Stimulated activated CD8-positive, alpha-beta memory T cell treated with anti-CD3 and anti-CD28 coated beads, Interleukin-15, amount 100 ng/mL, for 1 hour (primary cell): ENCODE results near the gene HIVEP3.

Experiments used
- DNase-seq: peaks from one replicate; pipeline ENCODE4 v3.0.0-alpha.2; 2020; ENCODE audit warnings: low read depth

The HIVEP3 gene

DNA sequence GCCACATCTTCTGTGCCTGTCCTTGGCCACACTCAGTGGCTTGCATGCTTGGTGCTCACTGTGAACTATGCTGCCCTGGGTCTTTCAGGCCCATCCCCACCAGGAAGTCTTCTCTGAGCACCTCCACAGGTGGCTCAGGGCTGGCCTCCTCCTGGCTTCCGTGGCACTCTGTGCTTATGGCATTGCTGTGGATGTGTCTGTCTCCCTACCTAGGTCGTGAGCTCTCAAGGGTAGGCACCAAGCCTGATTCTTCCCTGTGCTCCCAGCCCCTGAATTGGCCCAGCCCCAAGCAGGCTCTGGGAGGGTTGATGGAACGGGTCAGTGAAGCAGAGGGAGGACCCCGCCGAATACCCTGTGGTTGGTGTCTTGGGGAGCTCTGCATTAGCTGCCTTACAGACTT lies 236.6 kb downstream of the HIVEP3 start:
- DNase-seq = no peak

DNA sequence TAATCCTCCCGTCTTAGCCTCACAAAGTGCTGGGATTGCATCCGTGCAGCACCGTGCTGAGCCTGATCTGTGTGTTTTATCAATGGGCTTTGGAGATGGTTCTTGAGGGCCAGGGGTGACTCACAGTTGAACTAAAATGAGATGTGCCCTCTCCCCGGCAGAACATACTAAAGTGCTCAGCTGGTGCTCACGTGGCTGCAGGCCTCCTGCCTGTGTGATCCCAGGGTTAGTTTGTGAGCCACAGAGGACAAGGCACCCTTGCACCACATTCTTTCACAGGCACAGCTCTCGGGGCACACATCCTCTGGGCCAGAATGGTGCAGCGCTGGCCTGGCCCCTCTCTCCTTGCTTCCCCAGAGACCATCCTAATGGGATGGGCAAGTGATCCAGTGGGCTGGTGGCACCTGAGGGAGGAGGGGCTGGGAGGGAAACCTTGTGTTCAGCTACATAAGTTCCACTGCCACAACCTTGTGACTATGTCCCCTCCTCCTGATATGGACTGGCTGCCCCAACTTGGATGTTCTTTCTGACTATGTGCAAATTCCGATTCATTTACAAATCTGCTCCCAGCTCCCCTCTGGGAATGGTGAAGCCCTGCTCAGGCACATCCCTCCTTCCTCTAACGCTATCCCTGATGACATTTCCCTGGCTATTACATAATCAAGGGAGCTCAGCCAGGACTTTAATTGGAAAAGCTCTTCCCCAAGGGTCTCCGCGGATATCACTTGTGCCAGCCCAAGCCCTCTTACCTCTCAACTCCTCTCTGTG lies 237.2 kb downstream of the HIVEP3 start:
- no peak for DNase-seq

DNA sequence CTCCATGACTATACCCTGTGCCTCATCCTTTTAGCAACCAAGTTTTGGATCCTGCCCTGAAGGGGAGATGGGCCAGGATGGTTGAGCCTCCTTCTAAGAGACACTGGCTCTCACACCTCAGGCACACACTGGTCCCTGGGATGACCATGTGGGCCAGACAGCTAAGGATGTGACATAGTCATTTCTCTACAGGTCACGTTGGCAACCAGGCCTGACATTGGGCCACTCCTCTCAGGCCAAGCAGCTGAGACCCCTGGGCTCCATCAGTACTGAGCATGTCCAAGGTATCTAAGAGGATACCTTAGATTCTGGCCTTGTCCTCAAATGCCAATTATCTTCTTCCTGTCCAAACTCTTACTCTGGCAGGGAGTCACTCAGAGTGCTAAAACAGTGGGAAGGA lies 238.7 kb downstream of the HIVEP3 start:
- DNase-seq = no peak

DNA sequence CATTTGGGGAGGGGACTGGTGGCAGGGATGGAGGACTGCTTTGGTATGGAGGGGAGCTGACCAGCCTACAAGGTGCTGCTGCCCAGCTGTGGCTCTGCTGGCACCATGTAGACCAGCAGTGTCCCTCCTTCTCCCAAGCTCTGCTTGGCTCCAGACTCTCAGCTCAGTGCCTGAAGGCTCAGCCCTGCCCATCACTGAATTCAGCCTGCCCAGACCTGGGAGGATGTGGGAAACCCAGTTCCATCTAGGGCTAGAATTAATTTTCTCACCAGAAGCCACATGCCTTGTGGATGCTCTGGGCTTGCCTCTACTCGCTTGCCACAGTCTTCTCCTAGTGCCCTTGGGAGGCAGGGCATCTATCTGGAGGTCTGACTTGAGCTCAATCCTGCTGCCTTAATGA lies 239.2 kb downstream of the HIVEP3 start:
- no peak for DNase-seq

DNA sequence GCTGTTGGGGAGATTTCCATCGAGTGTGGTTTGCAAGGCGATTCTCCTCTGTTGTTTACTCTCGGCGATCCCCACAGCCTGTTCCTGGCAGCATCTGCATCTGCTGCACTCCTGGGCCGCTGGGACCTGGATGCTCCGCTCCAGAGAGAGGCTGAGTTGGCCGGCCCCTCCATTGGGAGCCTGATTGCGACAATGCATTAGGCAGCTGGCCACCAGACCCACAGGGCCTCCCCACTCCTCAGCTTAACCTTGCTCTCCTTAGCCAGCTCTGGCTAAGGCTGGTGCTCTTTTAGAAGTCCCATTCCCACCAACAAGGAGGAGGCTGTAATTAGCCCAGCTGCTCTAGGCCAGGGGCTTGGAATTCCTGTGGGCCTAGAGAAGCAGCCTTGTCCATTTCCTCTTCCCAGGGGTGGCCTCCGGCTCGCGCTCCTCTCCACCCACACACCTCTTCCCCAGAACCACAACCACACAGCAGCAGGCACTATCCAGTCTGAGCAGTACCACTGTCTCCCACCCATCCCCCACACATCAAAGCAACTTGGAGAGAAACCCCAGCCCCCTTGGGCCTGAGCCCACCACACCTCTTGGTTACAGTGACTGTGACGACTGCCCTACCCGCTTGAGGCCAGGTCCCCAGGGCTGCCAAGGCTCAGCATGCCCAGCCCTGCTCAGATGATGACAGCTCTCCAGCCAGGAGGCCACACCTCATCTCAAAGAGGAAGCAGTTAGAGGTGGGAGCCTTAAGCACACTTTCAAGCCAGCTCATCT lies 240.4 kb downstream of the HIVEP3 start:
- DNase-seq = no peak

DNA sequence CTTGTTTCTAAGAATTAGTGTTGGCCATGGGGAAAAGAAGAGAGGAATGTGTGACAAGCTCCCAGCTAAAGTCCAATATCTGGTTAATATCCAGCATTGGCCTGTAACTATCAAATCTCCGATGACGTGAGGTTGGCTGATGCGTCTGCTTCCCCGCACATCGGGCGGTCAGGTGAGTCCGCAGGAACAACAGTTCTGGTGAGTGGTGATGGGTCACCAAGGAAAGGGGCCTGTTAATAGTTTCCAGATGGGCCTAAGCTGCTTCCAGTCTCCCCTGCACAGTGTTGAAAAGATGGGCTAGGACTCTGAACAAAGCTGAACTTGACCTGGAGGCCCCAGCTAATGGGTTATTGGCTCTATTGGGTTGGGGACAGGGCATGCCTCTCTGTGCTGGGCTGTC lies 241.1 kb downstream of the HIVEP3 start:
- no peak for DNase-seq

DNA sequence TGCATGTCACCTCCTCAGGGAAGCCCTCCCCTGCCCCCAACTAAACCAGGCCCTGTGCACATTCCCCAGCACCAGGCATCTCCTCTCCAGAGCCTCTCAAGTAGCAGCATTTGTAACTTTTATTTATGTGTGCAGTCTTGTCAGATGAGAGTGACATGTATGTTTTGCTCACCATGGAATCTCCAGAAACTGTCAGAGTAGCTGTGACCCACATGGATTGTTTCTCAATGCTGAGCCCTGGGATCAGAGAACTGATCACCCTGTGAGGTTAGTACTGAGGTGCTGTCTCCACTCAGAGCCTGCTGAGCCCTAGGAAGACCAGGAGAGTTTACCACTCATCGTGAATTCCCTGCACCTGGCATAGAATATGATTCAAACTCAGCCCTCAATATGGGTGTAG lies 243.3 kb downstream of the HIVEP3 start:
- DNase-seq = no peak

DNA sequence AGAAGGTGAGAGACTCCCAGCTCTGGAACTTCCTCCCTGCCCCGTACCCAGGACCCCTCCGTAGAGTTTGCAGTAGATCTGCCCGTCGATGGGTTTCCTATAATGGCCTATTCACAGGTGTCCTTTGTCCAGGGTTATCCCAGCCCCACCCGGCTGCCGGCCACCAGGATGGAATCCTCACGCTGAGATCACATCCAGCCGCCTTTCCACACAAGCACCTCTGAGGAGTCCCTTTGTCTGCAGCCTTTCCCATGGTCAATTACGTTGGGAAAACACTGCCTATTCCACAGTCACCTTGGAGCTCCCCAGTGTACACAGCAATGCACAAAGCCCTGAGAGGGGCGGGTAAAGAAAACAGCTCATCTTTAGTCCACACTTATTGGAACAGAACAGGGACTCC lies 244.2 kb downstream of the HIVEP3 start:
- no peak for DNase-seq

DNA sequence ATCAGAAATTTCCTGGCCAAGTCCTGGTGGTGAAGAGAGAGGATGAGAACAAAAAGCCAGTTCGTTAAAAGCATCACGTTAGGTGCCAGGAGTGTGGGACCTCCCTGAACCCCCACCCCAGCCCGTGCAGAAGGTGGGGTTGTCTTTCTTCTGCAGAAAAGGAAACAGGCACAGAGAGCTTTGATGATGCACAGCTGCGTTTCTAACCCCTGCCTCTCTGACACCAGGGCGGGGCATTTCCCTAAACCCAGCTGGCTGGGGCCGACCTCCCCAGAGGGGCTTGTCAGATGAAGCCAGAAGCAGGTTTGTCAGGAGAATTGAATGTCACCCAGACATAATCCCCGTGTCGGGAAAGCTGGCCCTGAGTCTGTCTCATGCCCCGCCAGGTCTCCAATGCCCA lies 244.9 kb downstream of the HIVEP3 start:
- no peak for DNase-seq

DNA sequence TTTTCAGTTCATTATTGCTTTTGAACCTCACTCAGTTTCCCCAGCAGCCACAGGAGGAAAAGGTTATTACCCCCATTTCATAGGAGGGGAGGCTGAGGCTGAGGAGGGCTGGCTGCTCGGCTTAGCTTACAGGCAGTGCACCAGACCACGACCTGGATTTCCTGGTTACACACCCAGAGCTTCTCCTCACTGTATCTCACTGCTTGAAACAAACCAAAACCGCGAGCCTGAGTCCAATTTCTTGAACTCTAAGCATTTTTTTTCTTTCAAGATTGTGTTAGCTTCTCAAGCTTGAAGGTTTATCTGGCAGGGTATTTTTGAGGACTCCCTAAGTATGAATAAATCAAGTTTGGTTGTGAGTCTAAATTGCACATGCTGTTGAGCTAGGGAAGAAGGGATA lies 245.3 kb downstream of the HIVEP3 start:
- no peak for DNase-seq

DNA sequence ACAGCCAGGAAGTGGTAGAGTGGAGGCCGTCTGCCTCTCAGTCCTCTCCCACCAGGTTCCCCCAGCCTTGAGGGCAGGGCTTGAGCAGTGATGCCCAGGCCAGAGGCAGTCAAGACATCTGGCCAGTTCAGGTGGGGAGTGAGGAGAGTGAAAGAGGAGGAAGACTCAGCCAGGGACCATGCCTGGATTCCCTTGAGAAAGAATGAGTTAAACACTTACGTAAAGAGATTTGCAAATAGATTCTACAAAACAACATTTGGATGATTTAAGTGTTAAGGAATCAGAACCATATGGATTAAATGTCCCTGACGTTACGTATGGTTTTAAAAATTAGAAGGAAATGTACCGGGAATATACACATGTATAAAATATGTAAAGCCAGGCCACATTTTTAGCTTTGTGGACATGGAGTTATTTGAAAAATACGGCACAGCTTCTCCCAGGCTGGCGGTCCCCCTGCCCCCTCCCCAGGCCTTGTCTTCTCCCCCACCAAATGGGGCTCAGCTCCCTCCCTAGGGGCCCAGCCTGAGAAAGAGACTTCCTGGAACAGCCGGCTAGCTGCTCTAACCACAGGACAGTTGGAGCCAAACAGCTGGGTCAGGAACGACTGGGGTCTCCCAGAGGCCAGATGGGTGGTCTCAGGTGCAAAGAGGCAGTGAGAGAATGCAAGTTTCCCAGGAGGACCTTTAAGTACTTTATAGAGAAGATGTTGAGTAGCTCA lies 245.9 kb downstream of the HIVEP3 start:
- no peak for DNase-seq

DNA sequence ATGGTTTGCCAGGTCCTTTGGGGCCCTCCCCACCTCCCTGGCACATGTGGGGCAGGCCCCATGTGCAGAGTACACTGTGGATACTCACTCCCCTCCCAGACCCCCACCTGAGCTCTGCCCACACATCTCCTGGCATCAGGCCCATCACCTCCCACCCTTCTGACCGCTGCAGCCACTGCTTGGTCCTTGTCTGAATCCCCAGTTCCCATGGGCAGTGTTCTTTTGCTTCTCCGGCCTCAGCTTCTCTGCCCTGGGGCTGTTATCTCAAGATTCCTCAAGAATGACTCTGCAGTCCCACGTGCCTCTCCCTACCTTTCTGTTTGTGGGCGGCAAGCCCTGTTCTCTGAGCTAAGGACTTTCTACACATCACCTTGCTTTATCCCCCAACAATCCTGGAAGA lies 246.5 kb downstream of the HIVEP3 start:
- DNase-seq = no peak

DNA sequence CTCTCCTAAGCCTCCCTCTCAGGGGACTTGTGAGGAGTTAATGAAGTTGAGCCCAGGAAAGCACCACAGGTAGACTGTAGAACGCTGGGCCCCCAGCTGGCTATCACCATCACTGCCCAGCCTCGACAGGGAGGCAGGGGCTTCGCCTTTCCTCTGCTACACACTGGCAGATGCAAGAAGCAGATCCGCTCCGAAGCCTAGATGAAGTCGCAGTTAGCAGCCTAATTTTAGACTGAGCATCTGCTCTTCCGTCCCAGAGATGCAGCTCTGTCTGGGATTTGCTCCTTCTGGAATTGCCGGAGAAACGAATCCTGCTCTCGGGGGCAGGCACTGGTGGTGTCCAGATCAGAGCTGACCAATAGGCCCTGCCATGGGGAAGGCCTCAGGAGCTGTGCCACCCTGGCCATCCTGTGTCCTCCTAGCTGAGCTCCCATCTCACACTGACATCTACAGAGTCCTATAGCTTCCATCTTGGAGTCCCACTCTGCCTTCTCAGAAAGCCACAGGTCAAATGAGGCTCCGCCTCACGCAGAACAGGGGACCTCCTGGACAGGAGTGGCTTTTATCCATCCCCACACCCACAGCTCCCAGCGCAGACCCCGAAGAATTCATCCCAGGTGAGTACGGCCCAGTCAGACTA lies 247.5 kb downstream of the HIVEP3 start:
- no peak for DNase-seq

DNA sequence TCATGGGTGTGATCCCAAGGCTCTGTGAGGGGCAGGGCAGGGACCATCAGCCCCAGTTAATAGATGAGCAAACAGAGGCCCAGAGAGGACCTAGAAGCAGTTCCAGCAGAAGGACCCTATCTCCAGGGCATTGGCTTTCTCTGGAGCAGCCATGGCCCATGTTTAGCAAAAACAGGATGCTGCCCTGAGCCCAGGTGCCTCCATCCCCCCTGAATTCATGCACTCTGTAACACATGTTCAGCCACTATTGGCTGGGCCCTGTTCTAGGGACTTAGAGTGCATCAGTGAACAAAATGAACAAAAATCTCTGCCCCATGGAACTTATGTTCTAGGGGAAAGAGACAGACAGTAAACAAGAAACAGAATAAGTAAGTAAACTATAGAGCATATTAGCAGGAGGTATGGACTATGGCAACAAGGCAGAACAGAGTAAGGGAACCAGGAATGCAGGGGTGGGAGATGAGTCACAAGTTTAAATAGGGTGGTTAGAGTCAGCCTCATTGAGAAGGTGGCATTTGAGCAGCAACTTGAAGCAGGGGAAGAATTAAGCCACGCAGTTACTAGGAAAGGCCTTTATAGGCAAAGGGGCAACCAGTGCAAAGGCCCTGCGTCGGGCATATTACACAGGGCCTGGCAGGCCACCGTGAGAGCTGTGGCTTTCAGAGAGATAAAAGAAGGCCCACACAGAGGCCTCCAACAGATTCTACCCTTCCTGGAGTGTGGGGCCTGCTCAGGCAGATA lies 248.3 kb downstream of the HIVEP3 start:
- no peak for DNase-seq

DNA sequence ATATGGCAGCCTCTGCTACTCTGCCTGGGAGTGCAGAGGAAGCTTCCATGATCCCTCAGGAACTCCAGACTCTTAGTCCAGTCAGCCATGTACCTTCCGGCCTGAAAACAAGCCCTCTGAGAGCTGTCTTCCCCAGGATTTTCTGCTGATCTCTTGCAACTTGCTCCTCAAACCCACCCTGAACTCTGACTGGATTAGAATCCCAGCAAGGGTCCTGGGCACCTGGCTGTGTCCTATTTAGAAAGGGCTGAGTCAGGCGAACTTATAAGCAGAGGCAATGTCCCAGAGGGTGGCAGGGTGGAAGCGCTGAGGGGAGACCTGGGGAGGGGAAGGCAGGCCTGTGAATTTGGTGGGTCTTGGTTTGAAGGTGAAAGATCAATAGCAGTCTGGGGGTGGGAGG lies 249.8 kb downstream of the HIVEP3 start:
- DNase-seq = no peak

DNA sequence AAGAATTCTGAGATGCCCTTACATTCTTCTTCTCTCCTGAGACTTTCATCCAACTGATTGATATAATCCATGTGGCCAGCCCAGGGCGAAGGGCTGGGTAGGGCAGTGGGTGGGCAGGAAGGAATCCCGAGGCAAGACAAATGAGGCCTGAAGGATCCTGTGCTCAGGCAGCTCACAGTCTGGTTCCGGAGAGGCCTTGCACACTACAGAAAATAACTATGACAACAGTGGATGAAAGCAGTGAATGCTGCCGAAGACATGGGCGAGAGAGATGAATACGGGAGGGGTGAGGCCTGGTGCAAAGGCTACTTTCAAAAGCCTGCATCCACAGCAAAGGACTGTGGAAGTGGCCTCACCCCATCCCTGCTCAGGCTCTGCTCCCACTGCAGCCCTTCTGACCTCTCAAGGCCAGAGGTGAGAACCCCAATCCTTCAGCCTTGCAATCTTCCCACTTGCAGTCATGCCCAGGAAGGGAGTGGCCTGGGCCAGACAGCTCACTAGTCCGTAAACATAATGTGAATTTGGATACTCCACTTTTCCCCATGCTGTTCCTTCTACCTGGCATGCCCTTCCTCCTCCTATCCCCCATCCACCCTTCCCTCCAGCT lies 250.6 kb downstream of the HIVEP3 start:
- DNase-seq = no peak

DNA sequence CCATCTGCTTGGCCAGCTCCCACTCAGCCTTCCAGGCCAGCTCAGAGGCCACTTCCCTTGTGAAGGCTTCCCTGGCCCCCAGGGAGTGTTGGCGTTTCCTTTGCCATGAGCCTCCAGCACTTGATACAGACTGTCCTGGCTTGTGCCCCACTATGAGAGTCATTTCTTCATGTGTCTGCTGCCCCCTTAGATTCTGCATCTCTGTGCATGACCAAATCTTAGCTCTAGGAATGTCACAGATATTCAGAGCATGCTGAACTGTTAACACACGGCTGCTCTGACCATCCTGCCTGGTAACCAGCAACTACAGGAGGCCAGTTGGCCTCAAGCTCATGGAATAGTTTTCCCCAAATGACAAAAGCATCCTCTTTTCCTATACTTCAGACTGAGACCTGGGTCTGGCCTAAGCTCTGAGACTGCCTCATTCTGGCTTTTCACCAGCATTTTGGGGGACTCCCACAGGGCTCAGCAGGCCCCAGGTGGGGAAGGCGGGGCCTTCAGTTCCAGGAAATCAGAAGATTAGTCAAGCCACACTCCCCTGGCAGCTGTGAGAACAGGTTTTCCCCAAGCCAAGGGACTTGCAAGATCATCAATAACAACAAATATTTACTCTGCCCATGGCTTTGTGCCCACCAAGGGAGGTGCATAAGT lies 251.6 kb downstream of the HIVEP3 start:
- DNase-seq = no peak

DNA sequence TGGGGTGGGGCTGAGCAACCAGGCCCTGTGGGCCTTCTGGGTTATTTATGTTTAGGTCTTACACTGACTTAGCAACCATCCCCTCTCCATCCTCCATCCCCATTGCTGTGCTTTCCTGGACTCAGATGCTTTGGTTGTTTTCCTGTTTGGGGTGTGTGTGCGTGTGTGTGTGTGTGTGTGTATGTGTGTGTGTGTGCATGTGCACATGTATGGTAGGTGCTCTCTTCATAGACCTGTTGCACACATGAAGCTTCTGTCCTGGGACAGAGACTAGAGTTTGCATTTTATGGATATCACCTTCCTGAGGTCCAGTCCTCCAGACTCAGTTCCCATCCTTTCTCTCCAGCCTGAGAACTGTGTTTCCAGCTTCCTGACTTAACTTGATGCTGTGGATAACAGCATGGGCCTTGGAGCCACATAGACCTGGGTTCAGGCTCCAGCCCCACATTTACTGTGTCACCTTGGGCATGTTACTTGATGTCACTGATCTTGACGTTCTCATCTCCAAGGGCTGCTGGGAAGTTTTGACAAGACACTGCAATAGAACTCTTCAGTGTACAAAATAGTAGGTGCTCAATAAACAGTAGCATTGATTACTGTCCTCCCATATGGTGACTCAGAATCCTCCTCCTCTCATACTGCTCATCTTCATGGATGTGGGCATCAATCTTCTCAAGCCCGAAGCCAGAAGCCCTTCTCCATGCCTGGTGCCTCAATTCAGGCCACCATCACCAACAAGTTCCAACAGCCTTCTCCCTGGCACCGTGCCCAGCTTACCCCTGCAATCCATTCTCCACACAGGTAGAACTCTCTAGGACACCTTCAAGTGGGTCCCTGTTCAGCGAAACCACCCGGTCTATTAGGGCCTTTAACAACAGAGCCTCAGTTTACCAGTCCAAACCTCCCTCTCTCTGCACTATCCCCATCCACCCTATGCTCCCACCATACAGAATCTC lies 252.5 kb downstream of the HIVEP3 start:
- no peak for DNase-seq

DNA sequence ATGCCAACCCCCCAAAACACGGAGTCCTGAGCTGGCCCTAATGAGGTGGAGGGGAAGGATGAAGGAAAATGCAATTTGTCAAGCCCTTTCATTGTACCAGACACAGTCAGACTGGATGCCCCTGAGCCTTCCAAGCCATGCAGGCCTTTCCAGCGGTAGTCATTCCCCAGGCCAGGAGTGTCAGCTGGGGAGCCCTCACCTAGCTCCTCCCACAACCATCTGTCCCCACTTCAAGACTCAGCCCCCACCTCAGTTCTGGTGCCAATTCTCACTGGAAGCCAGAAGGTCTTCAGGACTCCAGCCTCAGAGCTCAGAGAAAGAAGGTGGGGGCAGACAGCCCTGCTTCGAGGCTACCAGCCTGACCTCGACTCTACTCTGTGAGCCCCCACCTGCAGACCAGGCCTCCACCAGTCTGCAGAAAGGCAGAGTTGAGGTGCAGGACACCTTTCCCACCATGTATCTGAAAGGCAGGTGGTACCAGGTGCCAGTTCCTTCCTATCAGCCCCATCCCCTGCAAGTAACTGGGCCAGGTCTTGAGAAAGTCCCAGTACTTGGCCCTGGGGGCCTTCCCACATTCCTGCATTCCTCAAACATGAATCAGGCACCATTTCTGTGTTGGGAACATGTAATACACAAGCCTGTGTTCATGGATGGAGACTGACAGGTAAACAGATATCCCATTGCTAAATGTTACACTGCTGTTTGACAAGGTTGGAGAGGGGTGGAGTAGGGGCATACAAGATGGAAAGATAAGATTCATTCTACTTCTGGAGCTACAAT lies 253.7 kb downstream of the HIVEP3 start:
- no peak for DNase-seq
